Measurements from ENCODE around the gene OR2F2.

DNA sequence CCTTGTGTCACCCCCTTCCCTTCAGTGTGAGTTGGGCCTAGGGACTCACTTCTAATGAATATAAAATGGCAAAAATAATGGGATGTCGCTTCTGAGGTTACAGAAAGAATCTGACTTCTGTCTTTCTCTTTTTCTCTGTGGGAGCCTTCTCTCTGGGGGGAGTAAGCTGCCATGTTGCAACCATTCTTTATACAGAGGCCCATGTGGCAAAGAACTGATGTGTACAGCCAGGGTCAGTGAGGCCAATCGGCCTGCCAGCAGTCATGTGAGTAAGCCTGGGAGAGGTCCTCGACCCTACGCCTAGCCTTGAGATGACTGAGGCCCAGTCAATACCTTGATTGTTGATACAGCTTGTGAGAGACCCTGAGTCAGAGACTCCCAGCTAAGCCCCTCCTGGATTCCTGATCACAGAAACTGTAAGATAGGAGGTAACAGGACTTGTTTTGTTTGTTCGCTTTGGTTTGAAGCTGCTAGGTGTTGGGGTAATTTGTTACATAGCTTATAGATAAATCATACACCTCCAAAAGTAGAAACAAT is 34.7 kb upstream of the OR2F2 start:
- TF ChIP-seq, protein P1, sequence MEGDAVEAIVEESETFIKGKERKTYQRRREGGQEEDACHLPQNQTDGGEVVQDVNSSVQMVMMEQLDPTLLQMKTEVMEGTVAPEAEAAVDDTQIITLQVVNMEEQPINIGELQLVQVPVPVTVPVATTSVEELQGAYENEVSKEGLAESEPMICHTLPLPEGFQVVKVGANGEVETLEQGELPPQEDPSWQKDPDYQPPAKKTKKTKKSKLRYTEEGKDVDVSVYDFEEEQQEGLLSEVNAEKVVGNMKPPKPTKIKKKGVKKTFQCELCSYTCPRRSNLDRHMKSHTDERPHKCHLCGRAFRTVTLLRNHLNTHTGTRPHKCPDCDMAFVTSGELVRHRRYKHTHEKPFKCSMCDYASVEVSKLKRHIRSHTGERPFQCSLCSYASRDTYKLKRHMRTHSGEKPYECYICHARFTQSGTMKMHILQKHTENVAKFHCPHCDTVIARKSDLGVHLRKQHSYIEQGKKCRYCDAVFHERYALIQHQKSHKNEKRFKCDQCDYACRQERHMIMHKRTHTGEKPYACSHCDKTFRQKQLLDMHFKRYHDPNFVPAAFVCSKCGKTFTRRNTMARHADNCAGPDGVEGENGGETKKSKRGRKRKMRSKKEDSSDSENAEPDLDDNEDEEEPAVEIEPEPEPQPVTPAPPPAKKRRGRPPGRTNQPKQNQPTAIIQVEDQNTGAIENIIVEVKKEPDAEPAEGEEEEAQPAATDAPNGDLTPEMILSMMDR (IDR thresholded peaks at IDR 0.05), result no peak
- TF ChIP-seq POLR2A (IDR thresholded peaks at IDR 0.05), result no peak

Data from Peyer's patch (tissue), 4 donors.